Naive B cell (primary cell): ENCODE results near the gene WAPL. TPM values are rescaled to one million over a fixed set of nuclear protein-coding genes. Genes with fewer than 3 reads are reported as not detected.
A peak's percentile ranks its signal among the peaks of the same experiment; 100 is the strongest.
"Not testable (repeated sequence)": the region's sequence is repeated elsewhere in the genome, so short reads cannot be mapped to it uniquely, and the experiment has no call there.

Experiments used
- ATAC-seq, 2 donors: fragments of 150-1000 bp; cut with Tn5 transposase; 2 replicates each; pipeline ENCODE4 v1.10.0; 2021; ENCODE audit warnings: low read depth in 2 of 2, mild to moderate bottlenecking in 2 of 2, moderate library complexity in 2 of 2
- DNase-seq: peaks from one replicate; pipeline ENCODE4 v3.0.0; 2022
- H3K27ac Mint-ChIP-seq, 6 donors: one replicate each; pipeline ENCODE4 v1.8.0; 2020 to 2022; ENCODE audit warnings: mild to moderate bottlenecking in 6 of 6, mixed read lengths in 6 of 6, moderate library complexity in 5 of 6, inconsistent platforms in 2 of 6
- H3K27me3 Mint-ChIP-seq, 3 donors: one replicate each; pipeline ENCODE4 v1.8.0; 2021 to 2022; ENCODE audit warnings: mixed read lengths in 3 of 3, mild to moderate bottlenecking in 1 of 3
- H3K36me3 Mint-ChIP-seq, 2 donors: one replicate each; pipeline ENCODE4 v1.8.0; 2020 to 2022; ENCODE audit warnings: mixed read lengths in 2 of 2, inconsistent platforms in 1 of 2, mild to moderate bottlenecking in 1 of 2
- H3K4me1 Mint-ChIP-seq, 3 donors: one replicate each; pipeline ENCODE4 v1.8.0; 2020 to 2022; ENCODE audit warnings: mixed read lengths in 3 of 3, inconsistent platforms in 1 of 3, mild to moderate bottlenecking in 1 of 3, moderate library complexity in 1 of 3
- H3K4me3 Mint-ChIP-seq, 8 donors: one replicate each; pipeline ENCODE4 v1.8.0; 2020 to 2022; ENCODE audit warnings: mild to moderate bottlenecking in 8 of 8, mixed read lengths in 8 of 8, moderate library complexity in 8 of 8, inconsistent platforms in 2 of 8
- H3K9me3 Mint-ChIP-seq, 7 donors: one replicate each; pipeline ENCODE4 v1.8.0; 2020 to 2022; ENCODE audit warnings: mixed read lengths in 7 of 7, mild to moderate bottlenecking in 5 of 7, inconsistent platforms in 2 of 7, moderate library complexity in 1 of 7
- polyA plus RNA-seq, 6 donors: library from polyadenylated mRNA; unstranded; fragments of 300-500 nt; fragmentation: Illumina TruSeq; gene quantifications; one replicate each; pipeline ENCODE4 v1.2.3, GENCODE V29; 2021; ENCODE audit warnings: low read depth in 6 of 6

The WAPL gene
- polyA plus RNA-seq, 6 donors from 2014 or later: 19.7 to 40.0 (median 32.7) TPM

GRCh38 chr10:86399514-86399878 is 122.1 kb downstream of the WAPL start:
- H3K27ac Mint-ChIP-seq: peak overlapping the region in 4 of 6 donors; percentile 29 to 90 (median 70)
- no peaks in the 10 kb centered on the region for H3K9me3 Mint-ChIP-seq
- no peak for ATAC-seq

GRCh38 chr10:86397120-86397519 is 124.5 kb downstream of the WAPL start:
- H3K4me3 Mint-ChIP-seq: peak overlapping the region in 1 of 8 donors; percentile 51
- ATAC-seq (no peak), DNase-seq (no peak)
- no peaks in the 10 kb centered on the region for H3K9me3 Mint-ChIP-seq
- H3K27me3 Mint-ChIP-seq: peaks cover 18 to 47% (median 20%) of the 10 kb centered on the region in 3 donors
- peaks cover 14 to 20% (median 18%) of the 10 kb centered on the region in 3 donors for H3K4me1 Mint-ChIP-seq
- no peaks in the 10 kb centered on the region for H3K36me3 Mint-ChIP-seq
- H3K27ac Mint-ChIP-seq: no peak overlapping the region

More at GRCh38 chr10:86399514-86399878, 122.1 kb downstream of the WAPL start:
- H3K4me3 Mint-ChIP-seq: peak overlapping the region; percentile 64 to 94 (median 90)
- peaks cover 11 to 15% (median 13%) of the 10 kb centered on the region in 3 donors for H3K4me1 Mint-ChIP-seq
- DNase-seq: no peak
- no peaks in the 10 kb centered on the region for H3K36me3 Mint-ChIP-seq
- H3K27me3 Mint-ChIP-seq: peaks cover 9 to 33% (median 15%) of the 10 kb centered on the region in 3 donors

GRCh38 chr10:86393862-86394455 is 127.6 kb downstream of the WAPL start:
- peaks cover 15 to 30% (median 18%) of the 10 kb centered on the region in 3 donors for H3K4me1 Mint-ChIP-seq
- DNase-seq (no peak), ATAC-seq (no peak)
- no peak overlapping the region for H3K4me3 Mint-ChIP-seq
- H3K27ac Mint-ChIP-seq: no peak overlapping the region
- no peaks in the 10 kb centered on the region for H3K9me3 Mint-ChIP-seq
- peaks cover 42 to 69% (median 46%) of the 10 kb centered on the region in 3 donors for H3K27me3 Mint-ChIP-seq
- H3K36me3 Mint-ChIP-seq: no peaks in the 10 kb centered on the region

- Mint-ChIP-seq H3K9me3 (no peaks in the 10 kb centered on the region), H3K4me3 (no peak overlapping the region), H3K27me3 (peaks cover 46 to 72% (median 48%) of the 10 kb centered on the region in 3 donors), H3K4me1 (peaks cover 15 to 32% (median 21%) of the 10 kb centered on the region in 3 donors), H3K36me3 (peaks cover 0 to 3% of the 10 kb centered on the region in 2 donors), H3K27ac (peak overlapping the region in 1 of 6 donors; percentile 53)
- DNase-seq (no peak), ATAC-seq (no peak)
Measured at GRCh38 chr10:86393362-86393761, 128.2 kb downstream of the WAPL start.

- H3K36me3 Mint-ChIP-seq: peaks cover 0 to 8% of the 10 kb centered on the region in 2 donors
Measured at GRCh38 chr10:86392723-86393094, 128.9 kb downstream of the WAPL start.

GRCh38 chr10:86391986-86392722 is 129.4 kb downstream of the WAPL start:
- Mint-ChIP-seq H3K4me1 (peaks cover 18 to 37% (median 25%) of the 10 kb centered on the region in 3 donors), H3K4me3 (peak overlapping the region in 1 of 8 donors; percentile 10), H3K36me3 (peaks cover 0 to 8% of the 10 kb centered on the region in 2 donors), H3K9me3 (peaks cover 0 to 3% (median 0%) of the 10 kb centered on the region in 7 donors), H3K27ac (peak overlapping the region in 2 of 6 donors; percentile 33 to 87), H3K27me3 (peaks cover 55 to 78% (median 58%) of the 10 kb centered on the region in 3 donors)
- ATAC-seq: no peak
- no peak for DNase-seq

More at GRCh38 chr10:86392723-86393094, 128.9 kb downstream of the WAPL start:
- Mint-ChIP-seq H3K4me1 (peaks cover 15 to 34% (median 25%) of the 10 kb centered on the region in 3 donors), H3K27me3 (peaks cover 50 to 74% (median 53%) of the 10 kb centered on the region in 3 donors), H3K27ac (peak overlapping the region in 1 of 6 donors; percentile 33), H3K4me3 (no peak overlapping the region), H3K9me3 (peaks cover 0 to 3% (median 0%) of the 10 kb centered on the region in 7 donors)
- no peak for ATAC-seq
- DNase-seq: no peak

- no peak for ATAC-seq
- Mint-ChIP-seq H3K27ac (peak overlapping the region in 1 of 6 donors; percentile 87), H3K9me3 (peaks cover 0 to 3% (median 0%) of the 10 kb centered on the region in 7 donors), H3K27me3 (peaks cover 55 to 79% (median 61%) of the 10 kb centered on the region in 3 donors), H3K4me3 (peak overlapping the region in 2 of 8 donors; percentile 0 to 29), H3K4me1 (peaks cover 18 to 38% (median 25%) of the 10 kb centered on the region in 3 donors), H3K36me3 (peaks cover 0 to 8% of the 10 kb centered on the region in 2 donors)
- no peak for DNase-seq
Measured at GRCh38 chr10:86391236-86391840, 130.3 kb downstream of the WAPL start.

GRCh38 chr10:86390337-86391120 is 131.1 kb downstream of the WAPL start:
- peaks cover 59 to 81% (median 64%) of the 10 kb centered on the region in 3 donors for H3K27me3 Mint-ChIP-seq
- H3K27ac Mint-ChIP-seq: peak overlapping the region in 1 of 6 donors; percentile 64
- H3K36me3 Mint-ChIP-seq: peaks cover 0 to 8% of the 10 kb centered on the region in 2 donors
- ATAC-seq (no peak), DNase-seq (no peak)
- peaks cover 18 to 38% (median 25%) of the 10 kb centered on the region in 3 donors for H3K4me1 Mint-ChIP-seq
- H3K4me3 Mint-ChIP-seq: peak overlapping the region in 4 of 8 donors; percentile 47 to 65 (median 59)
- peaks cover 0 to 3% (median 0%) of the 10 kb centered on the region in 7 donors for H3K9me3 Mint-ChIP-seq

- H3K27me3 Mint-ChIP-seq: peaks cover 63 to 87% (median 73%) of the 10 kb centered on the region in 3 donors
- H3K9me3 Mint-ChIP-seq: peaks cover 0 to 3% (median 0%) of the 10 kb centered on the region in 7 donors
- DNase-seq (no peak), ATAC-seq (no peak)
- H3K4me1 Mint-ChIP-seq: peaks cover 18 to 38% (median 25%) of the 10 kb centered on the region in 3 donors
- H3K36me3 Mint-ChIP-seq: peaks cover 0 to 8% of the 10 kb centered on the region in 2 donors
- peak overlapping the region; percentile 45 to 89 (median 82) for H3K4me3 Mint-ChIP-seq
- no peak overlapping the region for H3K27ac Mint-ChIP-seq
Measured at GRCh38 chr10:86389441-86390193, 132.0 kb downstream of the WAPL start.

GRCh38 chr10:86389109-86389440 is 132.5 kb downstream of the WAPL start:
- H3K27ac Mint-ChIP-seq, DNase-seq, H3K36me3 Mint-ChIP-seq, H3K9me3 Mint-ChIP-seq: not testable (repeated sequence)
- Mint-ChIP-seq H3K4me1 (peaks cover 18 to 38% (median 25%) of the 10 kb centered on the region in 3 donors), H3K27me3 (peaks cover 58 to 81% (median 78%) of the 10 kb centered on the region in 3 donors), H3K4me3 (peak overlapping the region; percentile 45 to 89 (median 82))
- ATAC-seq: peak in 1 of 2 donors; percentile 32

- peaks cover 18 to 38% (median 25%) of the 10 kb centered on the region in 3 donors for H3K4me1 Mint-ChIP-seq
- H3K9me3 Mint-ChIP-seq: peaks cover 0 to 3% (median 0%) of the 10 kb centered on the region in 7 donors
- peaks cover 56 to 78% (median 77%) of the 10 kb centered on the region in 3 donors for H3K27me3 Mint-ChIP-seq
- peak overlapping the region in 1 of 6 donors; percentile 68 for H3K27ac Mint-ChIP-seq
- no peak for DNase-seq
- no peak for ATAC-seq
- H3K36me3 Mint-ChIP-seq: peaks cover 0 to 8% of the 10 kb centered on the region in 2 donors
- peak overlapping the region in 2 of 8 donors; percentile 31 to 52 for H3K4me3 Mint-ChIP-seq
Measured at GRCh38 chr10:86388119-86388704, 133.4 kb downstream of the WAPL start.
